ENCODE data around the gene SMAGP.
"Not testable (repeated sequence)": the region's sequence is repeated elsewhere in the genome, so short reads cannot be mapped to it uniquely, and the experiment has no call there.

The SMAGP gene

DNA sequence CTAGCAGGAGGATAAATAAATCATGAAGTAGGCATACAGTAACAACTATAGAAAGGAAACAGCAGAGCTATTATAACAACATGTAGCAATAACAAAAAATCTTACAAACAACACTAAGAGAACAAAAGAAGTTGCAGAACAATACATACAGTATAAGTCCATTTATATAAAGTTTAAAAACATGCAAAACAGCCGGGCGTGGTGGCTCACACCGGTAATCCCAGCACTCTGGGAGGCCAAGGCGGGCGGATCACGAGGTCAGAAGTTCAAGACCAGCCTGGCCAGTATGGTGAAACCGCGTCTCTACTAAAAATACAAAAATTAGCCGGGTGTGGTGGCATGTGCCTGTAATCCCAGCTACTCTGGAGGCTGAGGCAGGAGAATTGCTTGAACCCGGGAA, 23.9 kb upstream of the SMAGP start:
- H3K14ac ChIP-seq (ENCODE audit: low read length); H4K91ac ChIP-seq (ENCODE audit: low read depth, low read length); H2BK12ac ChIP-seq (ENCODE audit: low read length); H3K4me1 ChIP-seq (ENCODE audit: control insufficient read depth in 1 of 2, insufficient read depth in 2 of 2, low read length in 2 of 2); H3K23ac ChIP-seq (ENCODE audit: low read length); H3K9ac ChIP-seq (ENCODE audit: low read length); DNase-seq; H3K79me2 ChIP-seq (ENCODE audit: control insufficient read depth, insufficient read depth, low read length, poor library complexity); H3K36me3 ChIP-seq (ENCODE audit: control insufficient read depth in 1 of 2, insufficient read depth in 2 of 2, low read length in 2 of 2); H3K79me1 ChIP-seq (ENCODE audit: low read length); H3K18ac ChIP-seq (ENCODE audit: low read length); H2BK5ac ChIP-seq (ENCODE audit: low read depth, low read length, poor library complexity); H2AK5ac ChIP-seq (ENCODE audit: low read length); H3K9me3 ChIP-seq (ENCODE audit: insufficient read depth, low read depth, low read length); H3K27me3 ChIP-seq (ENCODE audit: insufficient read depth, low read length); H3K4me3 ChIP-seq (ENCODE audit: low read depth, low read length); H4K12ac ChIP-seq (ENCODE audit: low read depth, low read length); H3K4me2 ChIP-seq (ENCODE audit: low read length); H2BK120ac ChIP-seq (ENCODE audit: insufficient read depth, low read length, poor library complexity); H3K4ac ChIP-seq (ENCODE audit: low read depth, low read length); H4K8ac ChIP-seq (ENCODE audit: low read depth, low read length); H2AFZ ChIP-seq (ENCODE audit: insufficient read depth, low read length, poor library complexity); H3K27ac ChIP-seq (ENCODE audit: low read depth, low read length): not testable (repeated sequence)
- no CpG with 5 or more reads among the region's 10 CpGs for WGBS (ENCODE audit: extremely low coverage, insufficient coverage, insufficient read length)

DNA sequence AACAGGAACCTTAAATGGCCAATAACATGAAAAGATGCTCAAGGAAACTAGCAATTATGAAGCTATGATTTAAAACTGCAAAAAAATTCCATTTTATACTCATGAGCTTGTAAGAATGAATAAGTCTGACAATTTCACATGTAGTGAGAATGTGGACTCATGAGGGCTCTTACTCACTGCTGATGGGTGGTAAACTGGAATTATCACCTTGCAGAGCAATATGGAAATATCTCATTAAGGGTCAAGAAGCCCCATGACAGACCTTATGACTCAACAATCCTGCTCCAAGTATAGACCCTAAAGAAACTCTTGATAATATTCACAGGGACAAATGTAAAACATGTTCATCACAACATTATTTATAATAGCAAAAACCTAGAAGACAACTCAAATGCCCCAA, 23.5 kb upstream of the SMAGP start:
- Histone ChIP-seq H4K91ac (ENCODE audit: low read depth, low read length) (no peak overlapping the region), H3K36me3 (ENCODE audit: control insufficient read depth in 1 of 2, insufficient read depth in 2 of 2, low read length in 2 of 2) (no peaks in the 10 kb centered on the region), H4K12ac (ENCODE audit: low read depth, low read length) (no peak overlapping the region), H2AFZ (ENCODE audit: insufficient read depth, low read length, poor library complexity) (no peak overlapping the region), H3K18ac (ENCODE audit: low read length) (no peak overlapping the region), H2BK12ac (ENCODE audit: low read length) (no peak overlapping the region), H3K27me3 (ENCODE audit: insufficient read depth, low read length) (no peaks in the 10 kb centered on the region), H2AK5ac (ENCODE audit: low read length) (no peak overlapping the region), H3K4me3 (ENCODE audit: low read depth, low read length) (no peak overlapping the region), H3K79me1 (ENCODE audit: low read length) (no peaks in the 10 kb centered on the region), H2BK120ac (ENCODE audit: insufficient read depth, low read length, poor library complexity) (no peak overlapping the region), H3K4me1 (ENCODE audit: control insufficient read depth in 1 of 2, insufficient read depth in 2 of 2, low read length in 2 of 2) (peaks cover 0 to 2% of the 10 kb centered on the region in 2 experiments), H2BK5ac (ENCODE audit: low read depth, low read length, poor library complexity) (no peak overlapping the region), H3K9ac (ENCODE audit: low read length) (no peak overlapping the region), H3K9me3 (ENCODE audit: insufficient read depth, low read depth, low read length) (no peaks in the 10 kb centered on the region), H4K8ac (ENCODE audit: low read depth, low read length) (no peak overlapping the region), H3K4me2 (ENCODE audit: low read length) (no peak overlapping the region), H3K4ac (ENCODE audit: low read depth, low read length) (no peak overlapping the region), H3K23ac (ENCODE audit: low read length) (no peak overlapping the region), H3K14ac (ENCODE audit: low read length) (no peak overlapping the region), H3K79me2 (ENCODE audit: control insufficient read depth, insufficient read depth, low read length, poor library complexity) (no peaks in the 10 kb centered on the region), H3K27ac (ENCODE audit: low read depth, low read length) (no peak overlapping the region)
- DNase-seq = peak in 1 of 2 donors; percentile 18

DNA sequence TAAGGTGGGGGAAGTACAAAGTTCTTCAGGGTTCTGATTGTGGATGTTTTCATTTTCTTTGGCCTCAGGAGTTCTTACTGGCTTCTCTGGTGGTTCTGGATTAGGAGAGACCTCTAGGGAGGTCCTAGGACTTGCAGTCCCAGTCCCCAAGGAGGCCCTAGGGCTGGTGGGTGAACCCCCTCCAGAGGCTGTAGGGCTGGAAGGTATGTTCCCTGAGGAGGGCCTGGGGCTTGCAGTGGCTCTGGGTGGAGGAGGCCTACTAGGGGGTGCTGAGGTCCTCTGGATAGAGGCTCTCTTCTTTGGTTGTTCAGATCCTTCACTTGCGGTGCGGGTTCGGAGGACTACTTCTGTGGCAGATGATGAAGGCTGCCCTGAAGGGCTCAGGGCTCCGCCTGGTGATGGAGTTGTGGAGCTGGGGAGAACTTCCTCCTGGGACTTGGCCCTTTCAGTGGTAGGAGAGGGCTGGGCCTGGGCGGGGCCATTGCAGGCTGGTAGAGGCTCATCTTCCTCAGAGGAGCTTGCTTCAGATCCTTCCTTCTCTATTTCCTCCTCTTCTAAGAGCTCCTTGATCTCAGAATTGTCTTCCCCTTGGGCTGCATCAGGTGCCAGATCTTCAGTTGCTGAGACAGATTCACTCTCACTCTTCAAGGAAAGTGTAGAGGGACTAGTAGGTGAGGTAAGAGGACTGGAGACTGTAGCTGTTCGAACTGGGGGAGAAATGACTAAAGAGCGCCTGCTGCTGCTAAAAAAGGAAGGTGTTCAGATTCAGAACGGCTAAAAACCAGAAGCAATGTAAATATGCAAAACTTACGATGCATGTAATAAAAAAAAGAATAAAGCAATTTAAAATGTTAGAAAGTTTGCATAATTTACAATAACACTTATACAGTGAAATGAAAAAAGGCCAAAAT, 21.6 kb upstream of the SMAGP start:
- no CpG with 5 or more reads among the region's 9 CpGs for WGBS (ENCODE audit: extremely low coverage, insufficient coverage, insufficient read length)
- not testable (repeated sequence) for H3K79me1 ChIP-seq (ENCODE audit: low read length); H4K91ac ChIP-seq (ENCODE audit: low read depth, low read length); H2BK12ac ChIP-seq (ENCODE audit: low read length); H3K4me2 ChIP-seq (ENCODE audit: low read length); H3K4ac ChIP-seq (ENCODE audit: low read depth, low read length); H3K4me1 ChIP-seq (ENCODE audit: control insufficient read depth in 1 of 2, insufficient read depth in 2 of 2, low read length in 2 of 2); H3K9me3 ChIP-seq (ENCODE audit: insufficient read depth, low read depth, low read length); H3K4me3 ChIP-seq (ENCODE audit: low read depth, low read length); H3K36me3 ChIP-seq (ENCODE audit: control insufficient read depth in 1 of 2, insufficient read depth in 2 of 2, low read length in 2 of 2); H4K8ac ChIP-seq (ENCODE audit: low read depth, low read length); H3K79me2 ChIP-seq (ENCODE audit: control insufficient read depth, insufficient read depth, low read length, poor library complexity); H2BK5ac ChIP-seq (ENCODE audit: low read depth, low read length, poor library complexity); DNase-seq; H3K18ac ChIP-seq (ENCODE audit: low read length); H2AFZ ChIP-seq (ENCODE audit: insufficient read depth, low read length, poor library complexity); H3K23ac ChIP-seq (ENCODE audit: low read length); H3K27me3 ChIP-seq (ENCODE audit: insufficient read depth, low read length); H3K27ac ChIP-seq (ENCODE audit: low read depth, low read length); H2BK120ac ChIP-seq (ENCODE audit: insufficient read depth, low read length, poor library complexity); H3K9ac ChIP-seq (ENCODE audit: low read length); H3K14ac ChIP-seq (ENCODE audit: low read length); H2AK5ac ChIP-seq (ENCODE audit: low read length); H4K12ac ChIP-seq (ENCODE audit: low read depth, low read length)

DNA sequence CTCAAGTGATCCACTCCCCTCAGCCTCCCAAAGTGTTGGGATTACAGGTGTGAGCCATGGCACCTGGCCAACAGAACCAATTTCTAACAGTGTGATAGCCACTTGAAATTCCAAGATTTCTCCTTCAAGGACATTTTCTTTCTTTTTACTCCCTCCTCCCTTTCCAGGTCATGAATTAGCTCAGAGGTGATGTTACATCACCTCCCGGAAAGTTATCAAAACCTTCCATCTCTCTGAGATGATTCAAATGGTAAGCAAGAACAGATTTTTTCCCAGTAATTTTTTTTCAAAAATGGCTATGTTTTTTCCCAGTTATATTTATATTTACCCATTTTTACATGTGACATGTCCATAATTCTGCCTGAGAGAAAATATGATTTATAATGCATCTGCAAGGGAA, 15.6 kb upstream of the SMAGP start:
- H3K36me3 ChIP-seq (ENCODE audit: control insufficient read depth in 1 of 2, insufficient read depth in 2 of 2, low read length in 2 of 2) = no peaks in the 10 kb centered on the region
- H3K9ac ChIP-seq (ENCODE audit: low read length) = no peak overlapping the region
- H3K4ac ChIP-seq (ENCODE audit: low read depth, low read length) = no peak overlapping the region
- no peaks in the 10 kb centered on the region for H3K79me2 ChIP-seq (ENCODE audit: control insufficient read depth, insufficient read depth, low read length, poor library complexity)
- H2AK5ac ChIP-seq (ENCODE audit: low read length) = no peak overlapping the region
- no peak overlapping the region for H3K14ac ChIP-seq (ENCODE audit: low read length)
- no peaks in the 10 kb centered on the region for H3K79me1 ChIP-seq (ENCODE audit: low read length)
- no peak overlapping the region for H2BK5ac ChIP-seq (ENCODE audit: low read depth, low read length, poor library complexity)
- H4K91ac ChIP-seq (ENCODE audit: low read depth, low read length) = peak overlapping the region; percentile 6
- no peaks in the 10 kb centered on the region for H3K9me3 ChIP-seq (ENCODE audit: insufficient read depth, low read depth, low read length)
- H3K18ac ChIP-seq (ENCODE audit: low read length) = no peak overlapping the region
- no peak overlapping the region for H2BK120ac ChIP-seq (ENCODE audit: insufficient read depth, low read length, poor library complexity)
- DNase-seq = peak in 1 of 2 donors; percentile 60
- H4K12ac ChIP-seq (ENCODE audit: low read depth, low read length) = no peak overlapping the region
- no peak overlapping the region for H2BK12ac ChIP-seq (ENCODE audit: low read length)
- whole genome bisulfite sequencing (ENCODE audit: extremely low coverage, insufficient coverage, insufficient read length) = no CpG with 5 or more reads among the region's 1 CpG
- H2AFZ ChIP-seq (ENCODE audit: insufficient read depth, low read length, poor library complexity) = no peak overlapping the region
- no peak overlapping the region for H3K4me2 ChIP-seq (ENCODE audit: low read length)
- peaks cover 0 to 2% of the 10 kb centered on the region in 2 experiments for H3K4me1 ChIP-seq (ENCODE audit: control insufficient read depth in 1 of 2, insufficient read depth in 2 of 2, low read length in 2 of 2)
- no peak overlapping the region for H4K8ac ChIP-seq (ENCODE audit: low read depth, low read length)
- H3K23ac ChIP-seq (ENCODE audit: low read length) = no peak overlapping the region
- H3K27me3 ChIP-seq (ENCODE audit: insufficient read depth, low read length) = no peaks in the 10 kb centered on the region
- no peak overlapping the region for H3K4me3 ChIP-seq (ENCODE audit: low read depth, low read length)
- no peak overlapping the region for H3K27ac ChIP-seq (ENCODE audit: low read depth, low read length)
